Measurements from ENCODE around the gene CPT1B. TPM values are rescaled to one million over a fixed set of nuclear protein-coding genes. Genes with fewer than 3 reads are reported as not detected.
A peak's percentile ranks its signal among the peaks of the same experiment; 100 is the strongest.

Gene CPT1B
- polyA plus RNA-seq, 3 donors = 0.18 to 66.9 TPM; not detected in 1

DNA sequence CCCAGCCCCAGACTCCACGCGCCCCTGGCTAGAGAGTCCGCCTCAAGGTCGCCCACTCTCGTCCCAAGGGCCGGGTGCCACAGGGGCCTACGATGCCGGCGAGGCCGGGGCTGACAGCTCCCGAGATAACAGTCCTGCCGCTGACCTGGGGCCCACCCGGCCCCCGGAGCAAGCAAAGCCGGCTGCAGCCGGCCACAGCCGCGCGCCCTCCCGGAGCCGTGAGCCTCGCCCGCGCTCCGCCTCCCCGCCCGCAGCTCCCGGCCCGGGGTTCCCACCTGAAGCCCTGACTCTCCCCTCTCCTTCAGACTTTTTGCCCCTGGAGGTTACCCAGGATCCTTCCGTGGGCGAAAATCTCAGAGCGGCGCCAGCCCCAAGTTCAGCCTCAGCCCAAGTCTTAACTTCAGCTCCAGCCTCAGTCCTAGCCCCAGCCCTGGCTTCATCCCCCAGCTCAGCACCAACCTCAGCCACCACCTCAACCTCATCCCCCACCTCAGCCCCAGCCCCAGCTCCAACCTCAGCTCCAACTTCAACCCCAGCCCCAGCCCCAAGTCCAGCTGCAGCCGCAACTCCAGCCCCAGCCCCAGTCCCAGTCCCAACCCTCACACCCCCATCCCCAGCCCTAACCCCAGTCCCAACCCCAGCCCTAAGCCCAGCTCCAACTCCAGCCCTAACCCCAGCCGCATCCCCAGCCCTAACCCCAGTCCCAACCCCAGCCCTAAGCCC lies 30.8 kb downstream of the CPT1B start:
- H3K4me3 ChIP-seq (replicated peaks in 1 of 3; ENCODE audit: low read depth in 2 of 3, low read length in 3 of 3) = peak overlapping the region in 1 of 3 experiments; percentile 52
- TF ChIP-seq, protein P1, sequence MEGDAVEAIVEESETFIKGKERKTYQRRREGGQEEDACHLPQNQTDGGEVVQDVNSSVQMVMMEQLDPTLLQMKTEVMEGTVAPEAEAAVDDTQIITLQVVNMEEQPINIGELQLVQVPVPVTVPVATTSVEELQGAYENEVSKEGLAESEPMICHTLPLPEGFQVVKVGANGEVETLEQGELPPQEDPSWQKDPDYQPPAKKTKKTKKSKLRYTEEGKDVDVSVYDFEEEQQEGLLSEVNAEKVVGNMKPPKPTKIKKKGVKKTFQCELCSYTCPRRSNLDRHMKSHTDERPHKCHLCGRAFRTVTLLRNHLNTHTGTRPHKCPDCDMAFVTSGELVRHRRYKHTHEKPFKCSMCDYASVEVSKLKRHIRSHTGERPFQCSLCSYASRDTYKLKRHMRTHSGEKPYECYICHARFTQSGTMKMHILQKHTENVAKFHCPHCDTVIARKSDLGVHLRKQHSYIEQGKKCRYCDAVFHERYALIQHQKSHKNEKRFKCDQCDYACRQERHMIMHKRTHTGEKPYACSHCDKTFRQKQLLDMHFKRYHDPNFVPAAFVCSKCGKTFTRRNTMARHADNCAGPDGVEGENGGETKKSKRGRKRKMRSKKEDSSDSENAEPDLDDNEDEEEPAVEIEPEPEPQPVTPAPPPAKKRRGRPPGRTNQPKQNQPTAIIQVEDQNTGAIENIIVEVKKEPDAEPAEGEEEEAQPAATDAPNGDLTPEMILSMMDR (IDR thresholded peaks at IDR 0.05) = no peak
- H4K20me1 ChIP-seq (ENCODE audit: insufficient read depth, low read length) = no peaks in the 10 kb centered on the region
- Mint-ChIP-seq H3K27me3 (ENCODE audit: low read depth in 3 of 3) (peaks cover 3 to 24% (median 5%) of the 10 kb centered on the region in 3 donors), H3K4me3 (peak overlapping the region; percentile 58 to 85), H3K9me3 (peaks cover 0 to 6% (median 0%) of the 10 kb centered on the region in 7 donors), H3K4me1 (peaks cover 46% of the 10 kb centered on the region), H3K27ac (peak overlapping the region in 1 of 7 donors; percentile 42), H3K36me3 (peaks cover 5 to 6% of the 10 kb centered on the region in 2 donors)
- no peaks in the 10 kb centered on the region for H3K9me3 ChIP-seq (replicated peaks in 1 of 2; ENCODE audit: control insufficient read depth in 1 of 2, insufficient read depth in 1 of 2, low read length in 2 of 2)
- peak overlapping the region; percentile 53 for H2AFZ ChIP-seq (ENCODE audit: insufficient read depth, low read depth, low read length, poor library complexity, severe bottlenecking)
- 66% methylated on average over 33 of the region's 35 CpGs for WGBS (ENCODE audit: insufficient coverage)
- H3K27ac ChIP-seq (ENCODE audit: low read depth in 1 of 2, low read length in 2 of 2) = no peak overlapping the region
- H3K4me1 ChIP-seq (ENCODE audit: control insufficient read depth in 1 of 2, insufficient read depth in 2 of 2, low read length in 2 of 2) = peaks cover 56 to 79% of the 10 kb centered on the region in 2 donors
- intact Hi-C loops (cut with micrococcal nuclease) = loop anchor here in 1 of 2 donors (5.0 kb wide), 1 partner anchor 35 kb away; the partner anchor contains the start of gene CHKB
- no peaks in the 10 kb centered on the region for H3K27me3 ChIP-seq (ENCODE audit: control insufficient read depth in 2 of 2, insufficient read depth in 2 of 2, low read length in 2 of 2)
- DNase-seq = no peak
- H3K36me3 ChIP-seq (replicated peaks in 1 of 2; ENCODE audit: control insufficient read depth in 1 of 2, insufficient read depth in 2 of 2, low read length in 2 of 2) = no peaks in the 10 kb centered on the region
- H3K4me2 ChIP-seq (replicated peaks; ENCODE audit: extremely low read depth, low read length, poor library complexity, severe bottlenecking) = peak overlapping the region; percentile 88
- H3K9ac ChIP-seq (ENCODE audit: insufficient read depth, low read length, poor library complexity, severe bottlenecking) = peak overlapping the region; percentile 21
- H3K79me2 ChIP-seq (ENCODE audit: insufficient read depth, low read length) = peaks cover 16% of the 10 kb centered on the region

DNA sequence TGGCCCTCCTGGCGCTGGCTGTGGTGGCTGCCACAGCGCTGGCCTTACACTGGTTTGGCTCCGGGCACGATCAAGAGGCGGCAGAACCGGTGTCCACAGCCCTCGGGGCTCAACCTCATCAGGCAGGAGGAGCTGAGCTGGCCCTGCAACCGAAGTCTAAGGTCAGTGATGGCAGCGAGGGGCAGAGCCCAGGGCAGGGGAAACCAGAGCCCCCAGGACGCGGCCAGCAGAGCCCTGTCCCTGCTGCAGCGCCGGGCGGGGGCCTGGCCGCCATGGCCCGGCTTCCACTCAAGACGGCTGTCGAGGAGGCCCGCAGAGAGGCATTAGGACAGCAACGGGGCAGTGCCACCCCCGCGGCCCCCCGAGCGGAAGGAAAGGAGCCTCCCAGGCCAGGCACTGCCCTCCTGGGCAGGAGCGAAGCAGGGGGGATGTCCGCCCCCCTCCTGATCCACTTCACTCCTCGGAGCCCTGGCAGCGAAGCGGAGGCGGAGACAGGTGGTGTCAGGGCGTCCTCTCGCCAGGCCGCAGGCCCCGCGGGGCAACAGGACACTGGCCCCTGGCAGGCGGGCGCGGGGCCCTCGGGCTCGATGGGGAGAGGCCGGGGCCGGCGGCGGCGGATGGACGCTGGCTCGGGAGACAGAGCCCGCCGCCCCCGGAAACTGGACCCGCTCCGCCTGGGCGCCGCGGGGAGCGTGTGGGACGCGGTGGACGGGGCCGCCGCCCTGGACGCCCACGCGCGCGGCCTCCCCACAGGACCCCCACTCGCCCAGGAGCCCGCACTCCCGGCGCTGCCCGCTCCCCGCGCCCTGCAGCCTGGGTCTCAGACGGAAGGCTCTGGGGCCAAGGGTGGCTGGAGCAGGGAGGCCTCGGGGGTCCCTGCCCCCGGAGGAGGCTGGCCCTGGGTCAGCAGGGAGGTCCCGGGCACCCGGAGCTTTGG lies 31.6 kb downstream of the CPT1B start:
- 79% methylated on average over 77 of the region's 78 CpGs for WGBS (ENCODE audit: insufficient coverage)
- H3K27ac ChIP-seq (ENCODE audit: low read depth in 1 of 2, low read length in 2 of 2) = no peak overlapping the region
- peaks cover 3 to 24% (median 5%) of the 10 kb centered on the region in 3 donors for H3K27me3 Mint-ChIP-seq (ENCODE audit: low read depth in 3 of 3)
- peak overlapping the region; percentile 88 for H3K4me2 ChIP-seq (replicated peaks; ENCODE audit: extremely low read depth, low read length, poor library complexity, severe bottlenecking)
- peaks cover 65 to 87% of the 10 kb centered on the region in 2 donors for H3K4me1 ChIP-seq (ENCODE audit: control insufficient read depth in 1 of 2, insufficient read depth in 2 of 2, low read length in 2 of 2)
- no peaks in the 10 kb centered on the region for H3K27me3 ChIP-seq (ENCODE audit: control insufficient read depth in 2 of 2, insufficient read depth in 2 of 2, low read length in 2 of 2)
- peak overlapping the region in 1 of 2 donors; percentile 67 for H3K4me3 Mint-ChIP-seq
- peak overlapping the region; percentile 21 for H3K9ac ChIP-seq (ENCODE audit: insufficient read depth, low read length, poor library complexity, severe bottlenecking)
- DNase-seq = no peak
- peaks cover 5 to 6% of the 10 kb centered on the region in 2 donors for H3K36me3 Mint-ChIP-seq
- intact Hi-C loops (cut with micrococcal nuclease) = loop anchor here in 1 of 2 donors (5.0 kb wide), 1 partner anchor 36 kb away; the partner anchor contains the start of gene CHKB
- H3K36me3 ChIP-seq (replicated peaks in 1 of 2; ENCODE audit: control insufficient read depth in 1 of 2, insufficient read depth in 2 of 2, low read length in 2 of 2) = no peaks in the 10 kb centered on the region
- H2AFZ ChIP-seq (ENCODE audit: insufficient read depth, low read depth, low read length, poor library complexity, severe bottlenecking) = no peak overlapping the region
- peaks cover 0 to 6% (median 0%) of the 10 kb centered on the region in 7 donors for H3K9me3 Mint-ChIP-seq
- H3K9me3 ChIP-seq (replicated peaks in 1 of 2; ENCODE audit: control insufficient read depth in 1 of 2, insufficient read depth in 1 of 2, low read length in 2 of 2) = no peaks in the 10 kb centered on the region
- no peaks in the 10 kb centered on the region for H4K20me1 ChIP-seq (ENCODE audit: insufficient read depth, low read length)
- TF ChIP-seq, protein P1 (IDR thresholded peaks at IDR 0.05) = no peak
- H3K79me2 ChIP-seq (ENCODE audit: insufficient read depth, low read length) = peaks cover 16% of the 10 kb centered on the region
- H3K4me1 Mint-ChIP-seq = peaks cover 53% of the 10 kb centered on the region
- H3K4me3 ChIP-seq (replicated peaks in 1 of 3; ENCODE audit: low read depth in 2 of 3, low read length in 3 of 3) = peak overlapping the region in 1 of 3 experiments; percentile 52
- H3K27ac Mint-ChIP-seq = no peak overlapping the region

Data from CD14-positive monocyte (primary cell).